HL-60/S4 treated with phorbol 12-myristate 13-acetate at 8.2 ng/mL for 4 days and 3 days (cell line): ENCODE data around the gene NR2E3.

ENCODE experiments used
- in situ Hi-C: fragments of 300-500 bp; cut with MboI; formaldehyde crosslinking; loops from 2 replicates; pipeline ENCODE4 v1.15.0; 2022; ENCODE audit warnings: low sequenced_read_pairs

Gene NR2E3

DNA sequence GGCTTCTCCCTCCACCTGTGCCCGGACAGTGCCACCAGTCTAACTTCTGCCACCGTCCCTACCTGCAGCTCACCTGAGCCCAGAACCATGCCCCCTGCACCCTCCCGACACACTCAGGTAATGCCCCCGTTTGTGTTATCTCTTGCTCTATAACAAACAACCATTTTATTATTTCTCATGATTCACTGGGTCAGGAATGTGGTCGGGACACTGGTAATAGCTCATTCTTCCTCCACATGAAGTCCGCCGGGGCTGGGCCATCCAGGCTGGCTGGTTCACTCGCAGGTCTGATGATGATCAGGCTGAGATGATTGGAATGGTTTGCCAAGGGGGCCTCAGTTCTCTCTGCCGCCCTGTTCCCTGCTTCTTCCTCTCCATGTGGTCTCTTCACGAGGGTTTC, 20.3 kb upstream of the NR2E3 start:
- in situ Hi-C loops = no loop called here

DNA sequence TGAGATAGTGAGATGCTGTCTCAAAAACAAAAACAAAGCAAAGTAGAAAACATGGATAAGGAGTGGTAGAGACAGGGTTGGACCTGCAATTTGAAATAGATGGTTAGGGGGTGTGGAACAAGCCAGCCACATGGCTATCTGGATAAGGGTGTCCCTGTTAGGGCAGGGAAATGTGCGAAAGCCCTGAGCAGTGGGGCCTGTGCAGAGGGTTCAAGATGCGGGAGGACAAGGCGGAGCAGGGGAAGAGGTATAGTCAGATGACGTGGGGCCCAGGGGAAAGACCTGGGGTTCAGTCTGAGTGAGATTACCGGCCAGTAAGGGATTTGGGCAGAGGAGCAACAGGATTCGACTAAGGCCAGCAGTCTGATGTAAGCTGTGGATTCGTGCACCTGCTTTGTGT, 18.4 kb upstream of the NR2E3 start:
- in situ Hi-C loops = no loop called here

DNA sequence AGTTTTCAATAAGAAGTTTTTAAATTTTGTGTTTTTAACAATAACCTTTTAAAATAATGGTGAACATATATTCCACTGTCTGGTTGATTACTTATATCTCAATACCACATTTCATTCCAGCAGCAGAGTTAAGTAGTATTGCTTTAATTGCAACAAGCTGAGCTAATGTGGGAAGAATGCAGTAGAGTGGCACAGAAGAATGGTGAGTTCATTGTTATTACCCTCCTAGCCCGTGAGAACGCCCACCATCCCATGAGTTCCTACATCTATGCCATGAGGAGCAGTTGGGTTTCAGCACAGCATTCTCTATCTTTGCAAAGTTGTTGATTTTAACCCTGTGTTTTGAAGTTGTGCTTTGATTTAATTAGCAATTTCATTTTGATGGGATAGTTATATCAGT, 17.8 kb upstream of the NR2E3 start:
- in situ Hi-C loops = no loop called here

DNA sequence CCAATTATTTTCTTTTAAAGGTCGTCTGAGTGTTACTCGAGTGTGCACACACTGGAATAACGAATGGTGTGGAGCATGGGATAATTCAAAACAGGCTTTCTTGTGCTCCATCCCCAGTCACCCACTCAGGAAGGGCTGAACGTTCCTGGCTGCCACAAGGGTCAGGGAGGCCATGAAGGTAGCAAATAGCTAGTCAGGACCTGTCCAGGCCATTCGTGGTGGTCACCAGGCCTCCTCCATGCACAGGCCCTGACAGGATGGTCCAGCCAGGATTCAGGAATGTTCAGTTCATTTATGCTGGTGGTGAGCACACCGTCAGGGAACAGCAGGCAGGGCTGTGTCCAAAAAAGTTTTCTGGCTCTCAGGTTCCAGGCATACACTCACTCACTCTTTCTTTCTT, 11.7 kb upstream of the NR2E3 start:
- in situ Hi-C loops = no loop called here

DNA sequence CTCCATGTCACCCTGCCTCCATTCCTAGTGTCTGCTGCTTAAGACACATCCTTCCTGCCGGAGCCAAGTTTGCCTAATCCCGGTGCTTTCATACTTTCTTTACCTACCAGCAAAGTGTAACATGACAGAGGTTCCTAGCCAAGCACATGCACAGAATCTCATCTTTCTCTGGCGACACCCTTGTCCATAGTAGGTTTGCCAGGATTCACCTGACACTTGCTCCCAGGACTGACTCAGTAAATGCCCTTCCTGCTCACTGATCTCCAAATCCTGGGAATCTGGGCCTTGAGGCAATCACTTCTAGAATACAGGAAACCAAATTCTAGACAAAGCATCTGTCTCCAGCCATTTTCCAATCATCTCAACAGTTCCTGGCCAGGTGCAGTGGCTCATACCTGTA, 10.2 kb upstream of the NR2E3 start:
- in situ Hi-C loops = no loop called here

DNA sequence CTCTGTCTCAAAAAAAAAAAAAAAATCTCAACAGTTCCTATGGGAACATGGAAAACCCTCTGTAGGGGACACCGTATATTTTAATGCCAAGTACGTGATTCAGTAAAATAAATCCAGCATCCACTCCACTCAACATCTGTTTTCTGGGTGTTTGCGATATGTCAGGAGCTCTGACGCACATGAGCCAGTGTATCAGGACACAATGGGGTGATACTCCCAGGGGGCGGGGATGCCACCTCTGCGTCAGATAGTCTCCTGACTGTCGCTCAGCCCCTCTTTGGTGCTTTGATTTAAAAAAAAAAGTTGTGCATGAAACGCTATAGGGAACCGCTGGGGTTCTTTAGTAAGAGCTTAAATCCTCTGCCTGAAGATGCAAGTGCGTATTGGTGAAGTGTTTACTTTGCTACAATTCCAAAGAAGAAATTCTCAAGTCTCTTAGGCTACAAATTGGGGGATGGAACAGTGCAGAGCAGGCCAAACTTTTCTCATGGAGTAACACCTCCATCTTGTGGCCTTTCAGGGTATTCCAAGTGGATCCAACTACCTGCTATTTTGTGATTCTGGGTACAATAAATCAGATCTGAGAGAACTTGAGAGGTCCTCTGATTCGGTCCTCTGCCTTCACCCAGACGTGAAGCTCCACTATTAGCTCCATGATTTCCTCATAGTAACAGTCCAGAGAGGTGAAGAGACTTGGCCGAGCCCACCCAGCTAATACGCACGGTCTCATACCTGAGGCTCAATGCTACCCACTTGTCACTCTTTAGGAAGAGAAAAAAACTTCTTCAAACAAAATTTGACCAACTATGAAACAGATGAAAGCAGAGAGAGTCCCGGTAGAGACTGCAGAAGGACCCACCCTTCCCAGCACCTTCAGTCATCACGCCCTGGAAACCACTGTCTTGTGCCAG, 9.3 kb upstream of the NR2E3 start:
- in situ Hi-C loops = no loop called here

DNA sequence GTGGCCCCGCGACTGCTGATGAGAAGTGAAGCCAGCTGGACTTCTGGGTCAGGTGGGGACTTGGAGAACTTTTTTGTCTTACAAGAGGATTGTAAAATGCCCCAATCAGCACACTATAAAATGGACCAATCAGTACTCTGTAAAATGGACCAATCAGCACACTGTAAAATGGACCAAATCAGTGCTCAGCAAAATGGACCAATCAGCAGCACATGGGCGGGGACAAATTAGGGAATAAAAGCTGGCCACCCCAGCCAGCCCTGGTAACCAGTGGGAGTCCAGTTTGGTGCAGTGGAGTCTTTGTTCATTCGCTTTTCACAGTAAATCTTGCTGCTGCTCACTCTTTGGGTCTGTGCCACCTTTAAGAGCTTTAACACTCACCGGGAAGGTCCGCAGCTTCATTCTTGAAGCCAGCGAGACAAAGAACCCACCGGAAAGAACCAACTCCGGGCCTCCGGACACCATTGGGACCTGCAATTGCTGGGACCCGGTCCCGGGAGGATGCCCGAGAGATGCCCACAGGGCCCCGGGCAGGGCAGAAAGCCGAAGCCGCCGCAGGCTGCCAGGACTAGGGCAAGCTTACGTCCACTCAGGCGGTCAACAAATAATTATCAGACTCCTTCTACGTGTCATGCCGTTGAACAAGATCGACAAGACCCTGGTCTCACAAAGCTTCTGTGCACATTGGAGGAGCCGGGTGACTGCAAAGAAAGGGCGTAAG, 8.3 kb upstream of the NR2E3 start:
- in situ Hi-C loops = no loop called here

DNA sequence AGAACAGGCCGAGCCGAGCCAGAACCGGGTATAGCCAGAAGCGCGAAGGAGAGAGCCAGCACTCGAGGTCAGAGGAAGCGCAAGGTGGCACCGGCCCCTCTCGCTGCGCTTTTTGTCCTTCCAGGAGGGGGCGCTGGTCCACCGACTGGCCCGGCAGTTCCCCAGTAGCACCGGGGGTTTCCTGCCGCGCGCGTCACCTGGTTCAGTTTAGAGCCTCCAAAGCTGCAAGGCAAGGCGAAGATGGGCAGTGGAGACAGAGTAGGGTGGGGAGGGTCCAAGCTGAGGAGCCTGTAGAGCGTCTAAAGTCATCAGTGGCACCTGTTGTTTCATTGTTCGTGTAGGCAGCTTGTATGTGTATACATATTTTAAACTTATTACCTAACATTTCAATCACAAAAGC, 7.6 kb upstream of the NR2E3 start:
- in situ Hi-C loops = no loop called here

DNA sequence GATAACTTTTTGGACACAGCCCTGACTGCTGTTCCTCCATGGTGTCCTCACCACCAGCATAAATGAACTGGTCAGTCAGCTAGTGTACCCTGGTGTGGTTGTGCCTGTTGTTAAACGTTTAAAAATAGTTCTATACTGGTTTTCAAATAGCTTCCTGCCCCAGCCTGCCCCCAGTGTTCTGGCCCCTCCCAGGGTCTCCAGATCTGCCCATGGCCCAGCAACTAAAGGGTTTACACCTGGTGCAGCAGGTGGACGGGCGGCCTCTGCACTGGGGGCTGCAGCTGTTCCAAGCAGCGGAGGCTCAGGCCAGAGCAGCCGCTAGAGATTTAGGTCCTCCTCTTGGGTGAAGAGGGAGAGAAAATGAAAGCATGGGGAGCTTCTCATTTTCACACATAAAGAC, 6.1 kb upstream of the NR2E3 start:
- in situ Hi-C loops = no loop called here

DNA sequence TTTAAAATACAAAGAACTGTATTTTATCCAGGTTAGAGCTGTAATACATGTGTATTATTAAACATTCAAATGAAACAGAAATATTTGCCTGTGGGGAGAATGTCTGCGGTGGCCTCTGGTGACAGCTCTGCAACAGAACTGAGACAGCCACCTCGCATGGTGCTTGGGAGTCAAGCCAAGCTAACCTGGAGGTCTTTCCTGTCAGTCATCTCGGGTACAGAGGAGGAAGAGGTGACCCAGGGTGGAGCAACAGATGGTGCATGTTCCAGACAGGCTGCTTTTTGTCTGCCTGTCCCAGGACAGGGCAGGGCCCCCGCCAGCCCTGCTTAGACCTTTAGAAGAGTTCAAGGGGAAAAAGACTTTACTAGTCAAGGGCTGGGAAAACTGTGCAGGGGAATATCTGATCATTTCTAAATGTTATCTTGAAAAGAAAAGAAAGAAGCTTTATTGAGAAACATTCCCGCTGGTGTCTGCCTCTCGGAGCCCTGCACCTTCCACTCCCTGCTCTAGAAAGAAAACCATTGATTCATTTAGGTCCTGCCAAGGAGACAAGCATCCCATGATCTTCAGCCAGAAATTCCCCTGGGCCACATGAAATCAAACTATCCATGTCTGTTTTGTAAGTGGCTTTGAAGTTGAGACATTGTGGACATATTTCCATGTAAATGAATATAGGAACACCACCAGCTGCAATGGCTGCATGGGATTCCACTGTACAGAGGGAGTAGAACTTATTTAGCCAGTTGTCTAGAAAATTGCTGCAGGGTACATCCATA, 5.5 kb upstream of the NR2E3 start:
- in situ Hi-C loops = no loop called here

DNA sequence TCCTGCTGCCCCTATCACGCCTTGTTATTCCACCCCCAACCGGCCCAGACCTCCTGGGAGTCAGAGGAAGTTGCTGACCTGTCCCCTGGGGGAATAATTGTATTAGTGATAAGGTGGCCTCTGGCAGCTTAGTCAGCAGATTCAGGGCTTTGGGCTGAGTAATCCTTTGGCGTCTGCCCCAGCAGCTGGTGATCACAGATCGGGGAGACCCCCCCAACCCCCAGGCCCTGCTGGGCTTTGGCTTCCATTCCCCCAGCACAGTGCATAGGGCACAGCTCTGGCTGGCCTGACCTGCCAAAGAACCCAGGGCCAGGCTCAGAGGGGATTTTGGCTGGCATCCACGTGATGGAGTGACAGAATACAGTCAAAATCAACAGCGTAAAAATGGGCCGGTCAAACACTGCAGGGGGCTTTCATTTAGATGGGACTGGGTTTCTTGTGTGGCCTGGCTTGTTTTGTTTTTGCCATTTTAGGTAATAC, 3.9 kb upstream of the NR2E3 start:
- in situ Hi-C loops = no loop called here

DNA sequence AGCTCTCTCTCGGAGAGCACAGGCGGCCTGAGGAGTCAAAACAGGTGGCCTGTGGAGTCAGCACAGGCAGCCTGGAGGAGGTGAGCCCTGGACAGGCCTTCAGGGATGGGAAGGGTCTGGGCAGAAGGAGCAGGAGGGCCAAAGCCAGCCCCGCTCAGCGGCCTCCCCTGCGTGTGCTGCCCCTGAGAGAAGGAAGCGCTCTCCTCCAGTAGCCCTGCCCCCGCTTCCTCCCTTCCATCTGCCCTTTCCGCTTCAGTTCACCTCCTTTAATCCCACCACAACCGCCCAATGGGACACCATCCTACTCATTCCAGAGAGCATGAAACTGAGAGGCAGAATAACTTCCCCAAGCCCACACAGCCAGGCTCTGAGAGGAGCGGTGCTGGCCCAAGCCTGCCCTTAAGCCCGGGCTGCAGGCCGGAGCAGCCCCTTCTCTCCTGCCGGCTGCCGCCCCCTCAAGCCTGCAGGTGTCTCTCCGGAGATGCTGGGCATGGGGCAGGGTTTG, 3.2 kb upstream of the NR2E3 start:
- in situ Hi-C loops = no loop called here

DNA sequence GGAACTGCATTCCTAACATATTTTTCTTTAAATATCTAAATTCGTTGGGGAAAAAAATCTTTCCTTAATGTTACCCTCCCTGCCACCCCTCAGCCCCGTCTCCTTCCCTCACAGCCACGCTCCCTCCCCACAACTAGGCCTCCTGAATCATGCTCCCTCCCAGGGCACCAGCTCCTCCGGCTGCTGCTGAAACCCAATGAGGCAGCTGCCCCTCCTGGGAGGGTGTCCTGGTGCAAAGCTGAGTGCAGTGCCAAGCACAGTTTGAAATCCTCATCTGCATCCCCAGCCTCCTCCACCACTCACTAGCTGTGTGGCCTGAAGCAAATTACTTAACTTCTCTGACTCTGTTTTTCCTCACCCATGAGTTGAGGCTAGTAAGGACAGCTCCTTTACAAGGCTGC, 2.7 kb upstream of the NR2E3 start:
- in situ Hi-C loops = no loop called here

DNA sequence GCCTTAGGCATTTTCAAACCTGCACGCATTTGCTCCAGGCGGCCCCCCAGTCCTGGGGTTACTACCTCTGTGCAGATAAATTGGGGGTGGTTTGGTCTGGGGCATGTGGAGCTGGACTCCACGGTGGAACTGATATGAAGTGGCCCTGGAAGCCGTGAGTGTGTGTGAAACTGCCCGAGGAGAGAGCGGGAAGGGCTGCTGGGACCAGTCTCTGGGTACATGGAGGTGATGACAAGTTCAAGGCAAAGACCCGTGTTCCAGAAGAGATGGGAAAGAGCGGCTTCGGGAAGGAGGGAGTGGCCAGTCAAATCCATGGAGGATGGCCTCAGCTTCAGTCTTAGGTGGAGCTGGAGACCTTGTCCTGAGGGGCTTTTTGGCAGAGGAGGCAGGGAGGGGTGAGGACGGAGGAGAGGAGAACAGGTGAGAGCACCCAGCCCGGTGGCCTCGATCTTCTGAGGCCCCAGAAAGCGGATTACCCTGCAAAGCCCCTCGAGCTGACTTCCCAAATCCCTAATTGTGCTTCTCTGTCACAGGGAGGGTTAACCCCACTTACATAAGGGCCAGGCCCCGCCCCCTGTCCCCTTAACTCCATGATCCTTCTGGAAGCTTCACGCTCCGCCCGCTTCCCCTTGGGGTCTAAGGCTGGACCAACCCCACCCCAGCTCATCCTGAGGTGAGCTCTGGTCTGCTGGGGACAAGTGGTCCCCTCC, 1.9 kb upstream of the NR2E3 start:
- in situ Hi-C loops = no loop called here

DNA sequence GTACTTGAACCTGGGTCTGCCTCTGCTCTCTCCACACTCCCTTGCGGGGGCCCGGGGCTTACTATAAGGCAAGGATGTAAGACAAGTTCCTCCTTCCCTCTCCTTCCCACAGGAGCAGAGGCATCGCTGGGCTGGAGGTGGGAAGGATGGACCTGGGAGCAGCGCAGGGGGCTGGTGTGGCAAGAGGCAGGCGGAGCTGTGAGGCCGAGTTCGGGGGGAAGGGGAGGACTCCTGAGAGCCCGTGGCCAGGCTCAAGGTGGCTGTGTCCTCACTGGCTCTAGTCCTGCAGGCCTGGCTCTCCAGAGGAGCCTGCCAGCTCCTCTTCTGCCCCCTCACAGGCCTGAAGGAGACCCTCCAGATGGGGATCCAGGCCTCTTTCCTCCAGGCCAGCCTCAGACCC, 1.0 kb upstream of the NR2E3 start:
- in situ Hi-C loops = no loop called here

DNA sequence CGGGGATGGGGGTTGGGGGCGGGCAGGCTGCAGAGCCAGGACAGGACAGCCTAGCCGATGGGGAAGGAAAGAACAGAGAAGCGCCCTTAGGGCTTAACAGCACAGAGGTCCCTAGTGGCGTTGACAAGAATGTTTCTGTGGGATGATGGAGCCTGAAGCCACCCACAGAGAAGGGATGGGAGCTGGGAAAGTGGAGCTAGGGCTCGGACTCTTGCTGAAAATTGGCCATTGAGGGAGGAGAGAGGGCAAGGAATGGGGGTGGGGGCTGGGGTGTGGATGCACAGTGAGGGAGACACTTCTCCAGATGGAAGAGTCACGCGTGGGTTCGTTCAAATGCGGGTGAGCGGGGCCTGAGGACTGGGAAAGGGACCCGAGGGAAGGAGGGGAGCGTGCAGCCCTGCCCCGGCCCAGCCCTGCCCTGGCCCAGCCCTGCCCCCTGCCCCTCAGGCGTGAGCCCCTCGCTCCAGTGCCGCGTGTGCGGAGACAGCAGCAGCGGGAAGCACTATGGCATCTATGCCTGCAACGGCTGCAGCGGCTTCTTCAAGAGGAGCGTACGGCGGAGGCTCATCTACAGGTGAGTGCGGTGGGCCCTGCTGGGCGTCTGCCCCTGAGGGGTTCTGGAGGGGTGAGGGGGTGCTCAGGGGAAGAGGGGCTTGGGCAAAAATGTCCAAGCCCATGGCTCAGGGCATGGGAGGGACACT, 832 bp downstream of the NR2E3 start:
- in situ Hi-C loops = no loop called here

DNA sequence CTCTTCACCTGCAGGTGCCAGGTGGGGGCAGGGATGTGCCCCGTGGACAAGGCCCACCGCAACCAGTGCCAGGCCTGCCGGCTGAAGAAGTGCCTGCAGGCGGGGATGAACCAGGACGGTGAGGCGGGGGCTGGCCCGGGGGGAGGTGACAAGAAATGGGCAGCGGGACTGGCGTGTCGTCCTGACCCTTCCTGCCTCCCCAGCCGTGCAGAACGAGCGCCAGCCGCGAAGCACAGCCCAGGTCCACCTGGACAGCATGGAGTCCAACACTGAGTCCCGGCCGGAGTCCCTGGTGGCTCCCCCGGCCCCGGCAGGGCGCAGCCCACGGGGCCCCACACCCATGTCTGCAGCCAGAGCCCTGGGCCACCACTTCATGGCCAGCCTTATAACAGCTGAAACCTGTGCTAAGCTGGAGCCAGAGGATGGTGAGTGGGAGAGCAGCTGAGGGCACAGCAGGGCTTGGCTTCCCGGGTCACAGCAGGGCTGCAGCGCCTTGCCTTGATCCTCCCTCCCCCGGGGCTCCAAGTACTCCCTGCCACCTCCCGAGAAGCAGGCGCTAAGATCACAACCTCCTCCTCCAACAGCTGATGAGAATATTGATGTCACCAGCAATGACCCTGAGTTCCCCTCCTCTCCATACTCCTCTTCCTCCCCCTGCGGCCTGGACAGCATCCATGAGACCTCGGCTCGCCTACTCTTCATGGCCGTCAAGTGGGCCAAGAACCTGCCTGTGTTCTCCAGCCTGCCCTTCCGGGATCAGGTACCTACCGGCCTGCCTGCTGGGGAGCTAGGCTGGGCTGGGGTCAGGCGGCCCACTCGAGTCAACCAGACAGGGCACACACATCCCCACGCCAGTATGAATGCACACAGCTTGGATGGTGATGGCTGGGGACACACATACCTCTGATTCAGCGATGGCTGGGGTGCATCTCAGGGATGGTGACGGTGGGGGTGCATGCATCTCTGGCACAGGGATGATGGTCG, 1.7 kb downstream of the NR2E3 start:
- in situ Hi-C loops = no loop called here

DNA sequence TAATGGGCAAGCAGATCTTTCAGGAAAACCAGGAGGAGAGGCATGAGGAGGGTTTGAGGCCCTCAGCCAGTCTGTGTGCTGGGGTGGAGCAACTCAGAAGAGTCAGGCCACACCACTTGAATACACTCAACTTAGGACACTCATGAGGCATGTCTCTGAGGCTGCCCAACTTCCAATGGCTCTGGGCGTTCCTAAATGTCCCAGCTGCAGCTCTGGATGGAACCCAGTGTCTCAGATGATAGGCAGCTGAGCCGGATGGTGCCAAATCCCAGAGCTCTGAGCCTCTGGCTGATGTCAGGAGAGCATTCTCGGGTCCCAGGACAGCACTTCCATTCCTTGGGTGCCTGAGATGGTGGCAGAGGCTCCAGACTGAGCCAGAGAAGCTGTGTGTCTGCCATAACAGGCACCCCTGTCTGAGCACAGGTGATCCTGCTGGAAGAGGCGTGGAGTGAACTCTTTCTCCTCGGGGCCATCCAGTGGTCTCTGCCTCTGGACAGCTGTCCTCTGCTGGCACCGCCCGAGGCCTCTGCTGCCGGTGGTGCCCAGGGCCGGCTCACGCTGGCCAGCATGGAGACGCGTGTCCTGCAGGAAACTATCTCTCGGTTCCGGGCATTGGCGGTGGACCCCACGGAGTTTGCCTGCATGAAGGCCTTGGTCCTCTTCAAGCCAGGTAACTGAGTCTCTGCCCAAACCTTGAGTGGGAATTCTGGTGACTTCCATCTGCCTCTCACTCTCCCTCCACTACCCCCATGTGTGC, 2.8 kb downstream of the NR2E3 start:
- in situ Hi-C loops = no loop called here
